Tibial nerve (tissue), 4 donors: ENCODE results near the gene VAMP1. TPM values are rescaled to one million over a fixed set of nuclear protein-coding genes. Genes with fewer than 3 reads are reported as not detected.

Experiments
- DNase-seq, 2 donors: peaks; one replicate each; pipeline ENCODE4 v3.0.0-alpha.2; 2019; ENCODE audit warnings: low spot score in 2 of 2
- H3K27ac ChIP-seq, 4 donors: fragments of 200-600 bp; sonication (generic) in 3 of 4; one replicate each; pipeline ENCODE4 v1.5.1; 2017 to 2019; ENCODE audit warnings: mild to moderate bottlenecking in 1 of 4
- H3K27me3 ChIP-seq, 2 donors: fragments of 200-600 bp; sonication (generic) in 1 of 2; one replicate each; pipeline versions ENCODE4 v1.5.1 to v1.6.0; 2017 to 2019
- H3K36me3 ChIP-seq, 3 donors: fragments of 200-600 bp; sonication (generic); one replicate each; pipeline ENCODE4 v1.5.1; 2018 to 2019
- H3K4me1 ChIP-seq, 4 donors: fragments of 200-600 bp; sonication (generic) in 3 of 4; one replicate each; pipeline ENCODE4 v1.5.1; 2017 to 2019
- H3K4me3 ChIP-seq, 4 donors: fragments of 200-600 bp; sonication (generic) in 3 of 4; one replicate each; pipeline ENCODE4 v1.5.1; 2017 to 2019; ENCODE audit warnings: mild to moderate bottlenecking in 1 of 4, moderate library complexity in 1 of 4
- H3K9me3 ChIP-seq, 4 donors: fragments of 200-600 bp; sonication (generic) in 3 of 4; one replicate each; pipeline ENCODE4 v1.5.1; 2017 to 2019
- CTCF ChIP-seq, 5 experiments: fragments of 200-600 bp in 3 of 5; fragments of 450-650 bp in 2 of 5; sonication (generic) in 3 of 5; IDR thresholded peaks; one replicate each; pipeline ENCODE4 v1.5.1; 2016 to 2019; ENCODE audit warnings: antibody characterized with exemption in 5 of 5, mild to moderate bottlenecking in 3 of 5, moderate library complexity in 2 of 5
- EP300 ChIP-seq, 2 donors: sonication (generic); formaldehyde crosslinking; IDR thresholded peaks; one replicate each; pipeline ENCODE4 v1.6.1; 2017; ENCODE audit warnings: antibody characterized with exemption in 2 of 2, mild to moderate bottlenecking in 1 of 2
- POLR2A ChIP-seq, 2 donors: fragments of 450-650 bp; IDR thresholded peaks; one replicate each; pipeline ENCODE4 v1.6.1; 2017; ENCODE audit warnings: antibody characterized with exemption in 2 of 2, mild to moderate bottlenecking in 2 of 2, moderate library complexity in 2 of 2
- WGBS, 2 donors: methylation state at CpG; one replicate each; pipeline ENCODE4 v1.1.5; 2018; 5-methylcytosine and 5-hydroxymethylcytosine counted together
- total RNA-seq, 4 donors: library from RNA; depleted of rRNA; stranded (reverse); fragments of >200 nt; gene quantifications; one replicate each; pipeline ENCODE4 v1.1.0, GENCODE V29; 2016

Gene VAMP1
- total RNA-seq, 4 donors from 2014 or later = 12.0 to 31.0 (median 19.3) TPM

- Histone ChIP-seq H3K27me3 (no peaks in the 10 kb centered on the region), H3K9me3 (no peaks in the 10 kb centered on the region), H3K4me1 (peaks cover 0 to 27% (median 24%) of the 10 kb centered on the region in 4 donors), H3K4me3 (no peak overlapping the region), H3K27ac (no peak overlapping the region), H3K36me3 (peaks cover 0 to 79% (median 22%) of the 10 kb centered on the region in 3 donors)
- 84 to 86% methylated on average over 5 to 12 of the region's 12 CpGs for WGBS, 2 donors
- DNase-seq = no peak
- no peak for TF ChIP-seq POLR2A (IDR thresholded peaks at IDR 0.05)
- no peak for TF ChIP-seq EP300 (IDR thresholded peaks at IDR 0.05)
- TF ChIP-seq CTCF (IDR thresholded peaks at IDR 0.05) = no peak
Measured at GRCh38 chr12:6457220-6457945, 13.1 kb downstream of the VAMP1 start.

GRCh38 chr12:6452944-6453630, 17.4 kb downstream of the VAMP1 start:
- 41 to 52% methylated on average over 15 to 16 of the region's 17 CpGs for WGBS, 2 donors
- TF ChIP-seq POLR2A (IDR thresholded peaks at IDR 0.05) (no peak), CTCF (IDR thresholded peaks at IDR 0.05) (no peak), EP300 (IDR thresholded peaks at IDR 0.05) (peak in 1 of 2 donors; percentile 15)
- H3K4me3 ChIP-seq = peak overlapping the region; percentile 39 to 76 (median 62)
- H3K27ac ChIP-seq = peak overlapping the region; percentile 88 to 99 (median 92)
- DNase-seq = no peak
- no peaks in the 10 kb centered on the region for H3K9me3 ChIP-seq
- peaks cover 0 to 28% (median 21%) of the 10 kb centered on the region in 4 donors for H3K4me1 ChIP-seq
- no peaks in the 10 kb centered on the region for H3K27me3 ChIP-seq
- peaks cover 0 to 40% (median 12%) of the 10 kb centered on the region in 3 donors for H3K36me3 ChIP-seq

- WGBS, 2 donors = 6 to 9% methylated on average over 9 of the region's 9 CpGs
- Histone ChIP-seq H3K4me3 (peak overlapping the region; percentile 39 to 76 (median 62)), H3K36me3 (peaks cover 0 to 40% (median 5%) of the 10 kb centered on the region in 3 donors), H3K27ac (peak overlapping the region; percentile 88 to 99 (median 92)), H3K4me1 (peaks cover 0 to 28% (median 21%) of the 10 kb centered on the region in 4 donors), H3K27me3 (no peaks in the 10 kb centered on the region), H3K9me3 (no peaks in the 10 kb centered on the region)
- TF ChIP-seq EP300 (IDR thresholded peaks at IDR 0.05) (no peak), POLR2A (IDR thresholded peaks at IDR 0.05) (no peak), CTCF (IDR thresholded peaks at IDR 0.05) (no peak)
- peak in 1 of 2 donors; percentile 33 for DNase-seq
Measured at GRCh38 chr12:6452245-6452943, 18.1 kb downstream of the VAMP1 start.

- H3K4me3 ChIP-seq = peak within 1 kb of the TSS; percentile 39 to 76 (median 62)
- H3K4me1 ChIP-seq = peaks cover 0 to 28% (median 21%) of the 10 kb centered on the region in 4 donors
- 1 to 2% methylated on average over 26 to 27 of the region's 27 CpGs for WGBS, 2 donors
- H3K36me3 ChIP-seq = peaks cover 0 to 40% (median 0%) of the 10 kb centered on the region in 3 donors
- peak within 1 kb of the TSS; percentile 88 to 99 (median 92) for H3K27ac ChIP-seq
- H3K27me3 ChIP-seq = no peaks in the 10 kb centered on the region
- TF ChIP-seq POLR2A (IDR thresholded peaks at IDR 0.05) (peak; percentile 56 to 80), CTCF (IDR thresholded peaks at IDR 0.05) (peak in 1 of 5 experiments; percentile 15), EP300 (IDR thresholded peaks at IDR 0.05) (peak in 1 of 2 donors; percentile 93)
- no peaks in the 10 kb centered on the region for H3K9me3 ChIP-seq
- peak; percentile 80 to 84 for DNase-seq
Measured at GRCh38 chr12:6451348-6452244, 18.9 kb downstream of the VAMP1 start, which contains the start of gene TAPBPL. Gene TAPBPL (plus strand): TSS chr12:6452042. CDS start chr12:6452249, 207 bp downstream.
